ENCODE results near the gene FOXP1.

DNA sequence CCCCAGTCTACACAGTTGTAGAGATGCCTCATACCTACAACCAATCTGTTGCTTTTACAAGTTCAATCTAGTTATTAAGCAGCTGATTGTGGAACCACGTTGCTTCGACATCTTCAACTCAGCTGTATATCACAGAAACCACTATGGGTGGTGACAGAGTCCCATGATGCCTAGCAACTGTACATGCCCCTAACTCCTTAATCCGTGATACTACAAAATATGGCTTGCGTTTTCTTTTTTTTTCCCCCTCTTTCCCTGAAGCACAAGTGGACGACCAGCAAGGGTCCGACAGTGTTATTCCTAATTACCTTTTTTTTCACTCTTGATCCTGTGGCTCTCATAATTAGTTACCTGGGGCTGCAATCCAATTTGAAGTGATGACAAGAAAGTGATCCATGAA is 478.6 kb downstream of the FOXP1 start:
- TF ChIP-seq, protein P1, sequence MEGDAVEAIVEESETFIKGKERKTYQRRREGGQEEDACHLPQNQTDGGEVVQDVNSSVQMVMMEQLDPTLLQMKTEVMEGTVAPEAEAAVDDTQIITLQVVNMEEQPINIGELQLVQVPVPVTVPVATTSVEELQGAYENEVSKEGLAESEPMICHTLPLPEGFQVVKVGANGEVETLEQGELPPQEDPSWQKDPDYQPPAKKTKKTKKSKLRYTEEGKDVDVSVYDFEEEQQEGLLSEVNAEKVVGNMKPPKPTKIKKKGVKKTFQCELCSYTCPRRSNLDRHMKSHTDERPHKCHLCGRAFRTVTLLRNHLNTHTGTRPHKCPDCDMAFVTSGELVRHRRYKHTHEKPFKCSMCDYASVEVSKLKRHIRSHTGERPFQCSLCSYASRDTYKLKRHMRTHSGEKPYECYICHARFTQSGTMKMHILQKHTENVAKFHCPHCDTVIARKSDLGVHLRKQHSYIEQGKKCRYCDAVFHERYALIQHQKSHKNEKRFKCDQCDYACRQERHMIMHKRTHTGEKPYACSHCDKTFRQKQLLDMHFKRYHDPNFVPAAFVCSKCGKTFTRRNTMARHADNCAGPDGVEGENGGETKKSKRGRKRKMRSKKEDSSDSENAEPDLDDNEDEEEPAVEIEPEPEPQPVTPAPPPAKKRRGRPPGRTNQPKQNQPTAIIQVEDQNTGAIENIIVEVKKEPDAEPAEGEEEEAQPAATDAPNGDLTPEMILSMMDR (IDR thresholded peaks at IDR 0.05): no peak
- no peak for TF ChIP-seq POLR2A (IDR thresholded peaks at IDR 0.05)

Data from adrenal gland (tissue), 5 donors.